GM10266 (cell line): Measurements from ENCODE around the gene ROBO1.

Experiments
- DNase-seq: peaks from one replicate; pipeline ENCODE4 v3.0.0; 2012; ENCODE audit errors: extremely low spot score
- TF ChIP-seq, protein P1 (sequence below): IDR thresholded peaks from 2 replicates; pipeline ENCODE4 v1.5.1; 2012; ENCODE audit warnings: mild to moderate bottlenecking, low read depth; ENCODE audit not compliant: control insufficient read depth, insufficient read depth; ENCODE audit errors: missing control alignments

Gene ROBO1

DNA sequence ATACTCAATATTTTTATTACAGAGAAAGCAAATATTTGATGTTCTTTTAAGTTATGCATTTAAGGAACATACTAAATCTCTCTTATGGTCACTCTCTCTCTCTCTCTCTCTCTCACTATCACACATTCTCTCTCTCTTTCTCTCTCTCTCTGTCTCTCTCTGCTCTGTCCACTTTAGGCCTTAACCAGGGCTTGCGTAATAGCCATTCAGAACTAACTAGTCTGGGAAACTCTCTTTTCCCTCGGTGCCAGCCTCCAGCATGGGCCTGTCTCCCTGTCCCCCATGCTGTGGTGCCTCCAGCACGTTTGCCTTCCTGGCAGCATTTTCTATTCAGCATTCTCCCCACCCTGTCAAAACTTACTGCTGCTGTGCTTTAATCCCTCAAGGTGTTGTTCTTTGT lies 389.7 kb downstream of the ROBO1 start:
- DNase-seq, result no peak
- TF ChIP-seq, protein P1, sequence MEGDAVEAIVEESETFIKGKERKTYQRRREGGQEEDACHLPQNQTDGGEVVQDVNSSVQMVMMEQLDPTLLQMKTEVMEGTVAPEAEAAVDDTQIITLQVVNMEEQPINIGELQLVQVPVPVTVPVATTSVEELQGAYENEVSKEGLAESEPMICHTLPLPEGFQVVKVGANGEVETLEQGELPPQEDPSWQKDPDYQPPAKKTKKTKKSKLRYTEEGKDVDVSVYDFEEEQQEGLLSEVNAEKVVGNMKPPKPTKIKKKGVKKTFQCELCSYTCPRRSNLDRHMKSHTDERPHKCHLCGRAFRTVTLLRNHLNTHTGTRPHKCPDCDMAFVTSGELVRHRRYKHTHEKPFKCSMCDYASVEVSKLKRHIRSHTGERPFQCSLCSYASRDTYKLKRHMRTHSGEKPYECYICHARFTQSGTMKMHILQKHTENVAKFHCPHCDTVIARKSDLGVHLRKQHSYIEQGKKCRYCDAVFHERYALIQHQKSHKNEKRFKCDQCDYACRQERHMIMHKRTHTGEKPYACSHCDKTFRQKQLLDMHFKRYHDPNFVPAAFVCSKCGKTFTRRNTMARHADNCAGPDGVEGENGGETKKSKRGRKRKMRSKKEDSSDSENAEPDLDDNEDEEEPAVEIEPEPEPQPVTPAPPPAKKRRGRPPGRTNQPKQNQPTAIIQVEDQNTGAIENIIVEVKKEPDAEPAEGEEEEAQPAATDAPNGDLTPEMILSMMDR, result no peak

DNA sequence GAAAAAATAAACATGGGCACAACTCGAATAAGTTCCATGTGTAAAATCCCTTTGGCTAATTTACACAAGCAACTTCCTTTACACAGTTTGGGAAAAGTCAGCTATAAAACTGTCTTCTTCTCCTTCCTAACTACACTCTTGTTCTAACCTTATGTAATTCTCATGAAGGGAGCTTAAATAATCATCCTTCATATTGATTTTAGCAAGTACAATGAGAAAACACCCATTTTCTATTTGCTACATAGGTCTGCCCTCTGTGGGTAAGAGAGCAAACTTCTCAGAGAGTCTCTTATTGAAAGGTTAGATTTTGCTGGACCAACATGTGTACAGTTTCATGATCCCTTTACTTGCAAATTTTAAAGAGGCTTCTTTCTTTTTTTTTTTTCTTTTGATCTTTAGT lies 398.5 kb downstream of the ROBO1 start:
- TF ChIP-seq, protein P1, result no peak
- no peak for DNase-seq

DNA sequence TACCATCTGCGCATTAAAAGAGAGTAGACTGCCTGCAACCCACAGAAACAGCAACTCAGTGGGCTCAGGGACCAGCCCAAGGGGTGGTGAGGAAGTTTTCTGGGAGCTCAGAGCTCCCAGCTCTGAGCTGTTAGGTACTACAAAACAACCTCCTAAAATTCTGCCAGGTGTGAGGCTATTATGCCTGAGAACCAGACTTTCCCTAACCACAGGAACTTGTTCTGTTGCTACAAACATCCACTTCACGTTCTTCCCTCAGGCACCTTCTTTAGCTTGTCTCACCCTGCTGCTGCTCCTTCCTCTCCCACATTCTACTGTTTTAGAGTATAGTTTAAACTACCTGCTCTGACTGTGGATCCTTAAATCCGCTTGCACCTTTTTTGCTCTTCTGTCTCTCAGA lies 399.4 kb downstream of the ROBO1 start:
- TF ChIP-seq, protein P1, result no peak

DNA sequence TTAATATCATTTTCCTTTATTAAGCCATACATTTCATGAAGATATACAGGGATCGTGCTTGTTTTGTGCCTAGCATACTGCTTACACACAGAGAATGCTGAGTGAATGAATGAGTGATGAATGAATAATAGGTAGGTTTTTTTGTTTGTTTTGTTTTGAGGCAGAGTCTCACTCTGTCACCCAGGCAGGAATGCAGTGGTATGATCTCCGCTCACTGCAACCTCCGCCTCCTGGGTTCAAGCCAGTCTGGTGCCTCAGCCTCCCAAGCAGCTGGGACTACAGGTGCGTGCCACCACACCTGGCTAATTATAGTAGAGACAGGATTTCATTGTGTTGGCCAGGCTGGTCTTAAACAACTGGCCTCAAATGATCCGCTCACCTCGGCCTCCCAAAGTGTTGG lies 400.0 kb downstream of the ROBO1 start:
- TF ChIP-seq, protein P1, result no peak
- DNase-seq, result no peak

More for the DNA sequence above, 399.4 kb downstream of the ROBO1 start:
- no peak for DNase-seq

DNA sequence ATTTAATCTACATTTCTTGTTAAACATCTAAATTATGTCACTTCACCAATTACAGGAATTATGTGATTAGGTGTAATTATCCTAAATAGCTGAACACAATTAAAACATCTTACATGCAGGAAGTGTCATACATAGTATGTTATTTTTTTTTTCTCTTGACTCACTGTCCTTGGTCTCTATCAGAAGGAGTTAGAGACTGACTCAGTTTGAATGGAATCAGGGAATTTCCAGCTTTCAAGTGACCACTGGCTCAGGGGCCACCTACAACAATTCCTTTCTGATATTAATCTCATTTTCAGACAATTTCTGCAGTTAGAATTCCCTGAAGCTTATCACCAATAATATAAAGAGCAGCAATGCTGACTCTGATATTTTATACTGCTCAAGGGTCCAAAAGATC lies 400.7 kb downstream of the ROBO1 start:
- no peak for DNase-seq
- TF ChIP-seq, protein P1, result no peak

DNA sequence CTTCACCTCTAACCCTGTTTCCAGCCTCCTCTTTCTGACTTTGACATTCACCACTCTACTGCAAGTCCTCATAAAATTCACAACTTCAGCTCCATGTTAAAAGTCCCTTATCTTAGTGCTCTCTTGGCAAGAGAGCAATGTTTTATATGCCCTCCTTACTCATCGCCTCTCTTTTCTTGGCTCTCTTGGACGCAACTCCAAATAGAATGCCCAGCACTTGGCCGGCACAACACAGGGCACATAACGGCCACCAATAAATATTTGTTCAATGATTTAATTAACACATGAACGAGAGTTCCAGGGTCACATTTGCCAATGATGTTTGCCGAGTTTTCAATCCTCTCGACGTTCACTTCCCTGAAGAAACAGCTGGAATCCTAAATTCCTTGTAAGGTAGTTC lies 401.4 kb downstream of the ROBO1 start:
- DNase-seq, result no peak
- TF ChIP-seq, protein P1, result no peak

DNA sequence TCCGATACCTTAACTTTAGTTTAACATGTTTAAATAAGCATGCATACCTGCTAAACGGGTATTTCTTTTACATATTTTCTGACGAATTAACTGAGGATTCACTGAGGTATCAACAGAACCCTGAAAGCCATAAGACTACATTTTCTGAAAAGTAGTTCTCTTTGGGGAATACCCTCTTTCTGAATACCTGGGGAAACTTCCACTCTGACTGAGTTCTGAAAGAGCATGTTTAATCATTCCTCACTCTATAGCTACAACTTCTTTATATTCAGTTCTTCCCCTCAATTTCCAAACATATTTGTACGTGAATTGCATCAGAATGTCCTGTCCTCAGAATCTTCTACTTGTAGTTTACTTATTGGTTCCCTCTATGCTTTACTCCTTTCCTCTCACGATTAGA lies 403.0 kb downstream of the ROBO1 start:
- DNase-seq, result no peak
- TF ChIP-seq, protein P1, result no peak
